GM18502 (cell line): ENCODE measurements around the gene HELZ.
"Not testable (repeated sequence)": the region's sequence is repeated elsewhere in the genome, so short reads cannot be mapped to it uniquely, and the experiment has no call there.

Source experiments
- ATAC-seq: cut with Tn5 transposase; IDR thresholded peaks from one replicate; pipeline ENCODE4 v1.9.1; 2021; ENCODE audit warnings: mild to moderate bottlenecking; ENCODE audit not compliant: unreplicated experiment, poor library complexity

HELZ gene

DNA sequence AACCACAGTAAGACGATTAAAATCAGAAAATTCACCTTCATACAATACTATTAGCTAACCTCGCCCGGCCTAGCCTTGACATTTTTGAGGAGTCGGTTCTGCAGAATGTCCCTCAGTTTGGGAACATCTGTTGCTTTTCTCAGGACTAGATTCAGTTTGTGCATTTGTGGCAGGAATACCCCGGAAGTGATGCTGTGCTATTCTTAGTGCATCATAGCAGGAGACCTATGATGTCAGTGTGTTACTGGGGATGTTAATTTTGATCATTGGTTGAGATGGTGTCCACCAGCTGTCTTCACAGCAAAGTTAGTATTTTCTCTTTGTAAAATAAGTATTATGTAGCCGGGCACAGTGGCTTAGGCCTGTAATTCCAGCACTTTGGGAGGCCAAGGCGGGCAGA is 21.5 kb upstream of the HELZ start:
- ATAC-seq: no peak

DNA sequence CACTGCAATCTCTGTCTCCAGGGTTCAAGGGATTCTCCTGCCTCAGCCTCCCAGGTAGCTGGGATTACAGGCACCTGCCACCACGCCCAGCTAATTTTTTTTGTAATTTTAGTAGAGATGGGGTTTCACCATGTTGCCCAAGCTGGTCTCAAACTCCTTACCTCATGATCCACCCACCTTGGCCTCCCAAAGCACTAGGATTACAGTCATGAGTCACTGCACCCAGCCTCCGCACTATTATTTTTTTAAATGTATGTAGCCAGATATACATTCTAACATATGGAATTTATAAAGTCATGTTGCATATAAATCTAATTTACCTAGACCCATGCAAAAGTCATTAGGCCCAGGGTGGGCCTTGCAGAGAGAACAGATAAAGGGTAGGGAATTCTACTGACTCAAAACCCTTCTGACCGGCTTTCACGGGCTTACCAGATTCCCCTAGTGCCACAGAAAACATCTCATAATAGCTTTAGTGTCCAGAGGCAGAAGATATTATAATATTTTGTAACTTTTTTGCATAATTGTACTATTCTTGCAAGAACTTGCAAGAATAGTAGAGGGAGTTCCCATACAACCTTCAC is 20.5 kb upstream of the HELZ start:
- no peak for ATAC-seq

DNA sequence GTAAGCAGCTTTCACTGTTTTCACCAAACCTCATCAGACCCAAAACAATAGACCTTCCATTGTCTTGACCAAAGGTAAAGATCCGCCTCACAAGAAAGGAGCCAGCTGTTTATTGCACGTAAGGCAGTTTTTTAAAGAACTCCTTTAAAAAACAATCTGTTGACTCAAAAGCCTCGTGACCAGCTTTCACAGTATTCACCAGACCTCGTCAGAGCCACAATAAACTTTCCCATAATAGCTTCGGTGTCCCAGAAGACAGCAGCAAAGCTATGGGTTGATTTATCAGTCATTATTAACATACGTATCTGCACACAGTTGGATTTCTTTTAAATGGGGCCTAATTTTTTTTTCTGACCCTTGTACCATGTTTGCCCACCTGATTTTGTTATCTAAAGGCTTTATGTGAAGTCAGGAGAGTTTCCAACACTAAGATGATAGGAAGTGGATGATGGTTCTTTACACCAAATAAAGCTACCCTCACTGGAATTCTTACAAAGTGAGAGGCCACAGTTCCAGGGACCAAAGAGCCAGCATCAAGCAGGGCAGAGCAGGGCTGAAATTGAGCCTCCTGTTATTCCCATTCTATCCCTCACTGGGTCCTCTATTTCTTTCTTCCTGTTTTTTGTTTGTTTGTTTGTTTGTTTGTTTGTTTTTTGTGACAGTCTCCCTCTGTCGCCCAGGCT is 17.6 kb upstream of the HELZ start:
- no peak for ATAC-seq

DNA sequence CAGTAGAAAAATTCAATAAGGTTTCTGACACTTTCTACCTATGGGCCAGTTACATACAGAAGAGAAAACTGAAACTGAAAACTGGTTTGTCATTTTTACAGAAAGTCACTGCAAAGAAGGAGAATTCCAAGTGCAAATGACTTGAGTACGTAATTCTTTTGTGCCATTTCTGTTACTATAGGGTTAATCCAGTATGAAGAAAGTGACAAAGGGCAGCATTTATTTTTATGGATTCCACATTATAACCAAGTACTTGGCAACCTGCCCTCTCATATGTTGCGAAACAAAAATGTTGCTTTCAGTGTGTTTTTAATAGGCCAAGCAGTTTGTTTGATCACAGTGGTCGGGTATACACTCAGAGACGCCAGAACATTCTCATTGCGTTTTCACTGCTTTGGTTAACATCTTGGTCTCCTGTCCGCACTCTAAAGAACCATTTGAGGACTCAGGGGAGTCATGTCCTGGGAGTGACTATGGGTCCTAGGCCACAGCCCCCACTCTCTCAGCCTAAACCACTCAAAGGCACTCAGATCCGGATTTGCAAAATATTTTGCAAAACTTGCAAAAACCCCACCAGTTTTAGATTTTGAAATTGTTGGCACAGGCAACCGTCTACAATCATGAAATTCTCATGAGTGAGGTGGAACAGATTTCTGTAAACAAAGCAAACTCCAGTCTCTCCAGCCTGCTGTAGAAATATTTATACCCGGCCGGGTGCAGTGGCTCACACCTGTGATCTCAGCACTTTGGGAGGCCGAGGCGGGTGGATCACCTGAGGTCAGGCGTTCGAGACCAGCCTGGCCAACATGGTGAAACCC is 15.4 kb upstream of the HELZ start:
- no peak for ATAC-seq

DNA sequence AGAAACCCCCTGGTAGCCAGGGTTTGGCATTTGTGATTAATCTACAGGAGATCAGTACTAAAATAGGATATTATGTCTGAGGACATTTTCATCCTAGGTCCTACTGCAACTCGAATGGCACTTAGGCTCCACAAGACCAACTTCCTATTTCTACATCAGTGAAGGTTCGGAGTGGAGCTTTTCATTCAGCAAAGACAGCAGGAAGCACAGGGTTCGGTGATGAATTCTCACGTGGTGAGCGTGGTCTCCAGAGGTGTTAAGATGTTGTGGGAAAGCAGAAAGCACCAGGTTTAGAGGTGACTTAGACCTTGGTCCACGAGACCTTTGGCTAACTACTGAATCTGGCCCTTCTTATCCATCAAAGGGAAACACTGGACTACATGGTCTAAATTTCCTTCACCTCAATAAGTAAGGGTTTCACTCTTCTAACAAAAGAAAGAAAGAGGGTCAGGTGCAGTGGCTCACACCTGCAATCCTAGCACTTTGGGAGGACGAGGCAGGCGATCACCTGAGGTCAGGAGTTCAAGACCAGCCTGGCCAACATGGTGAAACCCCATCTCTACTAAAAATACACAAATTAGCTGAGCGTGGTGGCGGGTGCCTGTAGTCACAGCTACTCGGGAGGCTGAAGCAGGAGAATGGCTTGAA is 13.9 kb upstream of the HELZ start:
- ATAC-seq: no peak

DNA sequence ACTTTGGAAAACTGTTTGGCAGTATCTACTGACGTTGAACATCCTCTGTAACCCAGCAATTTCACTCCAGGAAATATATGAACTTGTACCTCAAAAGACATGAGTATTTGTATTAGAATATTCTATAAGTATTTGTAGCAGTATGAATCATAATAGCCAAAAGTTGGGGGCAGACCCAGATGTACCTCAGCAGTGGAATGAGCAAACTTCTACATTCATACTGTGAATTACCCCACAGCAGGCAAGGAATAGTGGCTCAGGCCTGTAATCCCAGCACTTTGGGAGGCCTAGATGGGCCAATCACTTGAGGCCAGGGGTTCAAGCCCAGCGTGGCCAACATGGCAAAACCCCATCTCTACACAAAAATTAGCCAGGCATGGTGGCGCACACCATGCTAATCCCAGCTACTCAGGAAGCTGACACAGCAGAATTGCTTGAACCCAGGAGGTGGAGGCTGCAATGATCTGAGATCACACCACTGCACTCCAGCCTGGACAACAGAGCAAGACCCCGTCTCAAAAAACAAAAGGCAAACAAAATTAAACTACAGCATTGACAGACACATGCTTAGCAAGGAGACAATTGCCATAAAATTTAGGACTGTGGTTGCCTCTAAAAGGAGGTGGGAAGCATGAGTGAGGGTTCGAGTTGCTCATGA is 11.2 kb upstream of the HELZ start:
- no peak for ATAC-seq

DNA sequence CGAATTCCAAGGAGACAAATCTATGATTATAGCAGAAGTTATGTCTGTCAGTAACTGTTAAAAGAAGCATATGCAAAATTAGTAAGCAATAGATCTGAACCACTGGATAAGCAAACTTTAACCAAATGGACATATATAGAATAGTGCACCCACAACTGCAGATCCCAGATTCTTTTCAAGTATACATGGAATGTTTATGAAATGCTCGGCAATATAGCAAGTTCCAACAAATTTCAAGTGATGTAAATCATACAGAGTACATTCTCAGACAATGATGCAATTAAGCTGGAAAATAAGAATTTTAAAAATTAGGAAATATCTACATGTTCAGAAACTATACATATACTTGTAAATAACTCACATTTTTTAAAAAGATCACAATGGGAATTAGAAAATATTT is 8.4 kb upstream of the HELZ start:
- no peak for ATAC-seq

DNA sequence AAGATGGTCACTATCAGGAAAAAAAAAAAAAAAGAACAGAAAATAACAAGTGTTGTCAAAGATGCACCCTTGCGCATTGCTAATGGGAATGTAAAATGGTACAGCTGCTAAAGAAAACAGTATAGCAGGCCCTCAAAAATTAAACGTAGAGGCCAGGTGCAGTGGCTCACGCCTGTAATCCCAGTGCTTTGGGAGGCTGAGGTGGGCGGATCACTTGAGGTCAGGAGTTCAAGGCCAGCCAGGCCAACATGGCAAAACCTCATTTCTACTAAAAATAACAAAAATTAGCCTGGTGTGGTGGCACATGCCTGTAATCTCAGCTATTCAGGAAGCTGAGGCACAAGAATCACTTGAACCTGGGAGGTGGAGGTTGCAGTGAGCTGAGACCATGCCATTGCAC is 6.6 kb upstream of the HELZ start:
- ATAC-seq: not testable (repeated sequence)

DNA sequence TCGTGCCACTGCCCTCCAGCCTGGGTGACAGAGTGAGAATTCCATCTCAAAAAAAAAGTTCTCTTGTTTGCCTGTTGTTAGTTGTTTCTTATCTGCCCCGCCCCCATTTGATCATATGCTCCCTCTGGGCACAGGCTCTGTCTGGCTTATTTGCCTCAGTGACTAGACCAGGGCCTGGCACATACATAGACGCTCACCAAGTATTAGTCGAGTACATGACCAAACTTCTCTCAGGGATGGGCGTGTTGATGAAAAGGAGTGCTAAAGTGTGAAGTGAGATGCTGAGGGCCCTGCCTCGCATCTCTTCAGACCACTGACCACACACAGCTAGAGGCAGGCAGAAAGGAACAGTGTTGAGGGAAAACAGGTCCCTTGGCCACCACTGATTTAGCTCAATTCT is 3.3 kb upstream of the HELZ start:
- no peak for ATAC-seq

DNA sequence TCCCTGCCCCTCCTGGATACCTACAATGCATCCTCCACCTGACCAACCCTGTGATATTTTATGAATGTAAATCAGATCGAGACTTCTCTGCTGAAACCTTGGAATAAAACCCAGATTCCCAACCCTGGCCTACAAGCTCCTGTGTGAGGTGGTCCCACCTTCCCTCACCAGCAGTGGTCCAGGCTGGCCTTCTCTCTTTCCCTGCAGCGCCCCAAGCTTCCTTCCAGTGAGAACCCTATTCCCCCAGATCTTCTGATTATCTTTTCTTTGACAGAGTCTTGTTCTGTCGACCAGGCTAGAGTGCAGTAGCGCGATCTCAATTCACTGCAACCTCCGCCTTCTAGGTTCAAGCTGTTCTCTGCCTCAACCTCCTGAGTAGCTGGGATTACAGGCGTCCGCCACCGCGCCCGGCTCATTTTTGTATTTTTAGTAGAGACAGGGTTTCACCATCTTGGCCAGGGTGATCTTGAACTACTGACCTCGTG is 2.5 kb upstream of the HELZ start:
- ATAC-seq: no peak

DNA sequence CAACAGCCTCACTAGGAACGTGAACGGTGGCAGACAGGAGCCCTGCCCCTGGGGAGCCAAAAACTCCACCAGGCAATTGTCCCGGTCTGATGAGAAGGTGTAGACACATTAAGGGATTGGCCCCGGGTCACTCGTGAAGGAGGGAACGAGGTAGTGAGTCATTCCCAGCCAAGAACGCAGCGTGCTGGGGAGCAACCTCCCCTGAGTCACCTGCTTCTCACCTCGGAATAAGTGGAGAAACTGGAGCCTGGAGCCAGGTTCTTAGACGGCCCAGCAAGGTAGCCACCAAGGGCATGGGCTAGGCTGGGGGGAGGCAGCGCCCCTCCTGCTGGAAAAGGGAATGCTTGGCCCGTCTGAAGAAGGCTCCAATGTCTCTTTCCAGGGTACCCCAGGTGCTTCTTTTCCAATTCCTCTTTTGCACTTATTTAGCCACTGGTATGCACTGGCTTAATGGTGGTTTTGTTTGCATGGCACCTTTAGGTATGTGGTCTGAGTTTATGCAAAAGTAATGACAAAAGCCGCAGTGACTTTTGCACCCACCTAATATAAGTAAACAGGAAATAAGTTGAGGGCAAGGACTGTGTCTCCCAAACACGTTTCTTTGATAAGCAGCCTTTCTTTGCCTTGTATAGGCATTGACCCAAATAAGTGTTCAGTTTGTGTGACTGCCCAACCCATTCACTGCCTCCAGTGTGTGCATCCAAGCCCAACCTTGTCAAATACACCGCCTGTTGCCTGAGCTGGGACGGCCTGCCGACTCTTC is 1.8 kb upstream of the HELZ start:
- ATAC-seq: peak; percentile 66

DNA sequence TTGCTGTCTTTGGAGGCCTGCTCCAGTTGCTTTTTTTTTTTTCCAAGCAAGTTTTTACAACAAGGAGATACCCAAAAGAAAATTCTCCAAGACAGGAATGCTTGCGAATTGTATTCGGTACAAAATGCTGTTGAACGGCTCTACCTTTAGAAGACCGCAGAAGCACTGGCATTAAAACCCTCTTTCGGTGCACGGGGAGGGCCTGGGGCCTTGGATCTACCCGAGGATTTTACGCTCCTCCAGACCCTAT is 1.3 kb upstream of the HELZ start:
- no peak for ATAC-seq

DNA sequence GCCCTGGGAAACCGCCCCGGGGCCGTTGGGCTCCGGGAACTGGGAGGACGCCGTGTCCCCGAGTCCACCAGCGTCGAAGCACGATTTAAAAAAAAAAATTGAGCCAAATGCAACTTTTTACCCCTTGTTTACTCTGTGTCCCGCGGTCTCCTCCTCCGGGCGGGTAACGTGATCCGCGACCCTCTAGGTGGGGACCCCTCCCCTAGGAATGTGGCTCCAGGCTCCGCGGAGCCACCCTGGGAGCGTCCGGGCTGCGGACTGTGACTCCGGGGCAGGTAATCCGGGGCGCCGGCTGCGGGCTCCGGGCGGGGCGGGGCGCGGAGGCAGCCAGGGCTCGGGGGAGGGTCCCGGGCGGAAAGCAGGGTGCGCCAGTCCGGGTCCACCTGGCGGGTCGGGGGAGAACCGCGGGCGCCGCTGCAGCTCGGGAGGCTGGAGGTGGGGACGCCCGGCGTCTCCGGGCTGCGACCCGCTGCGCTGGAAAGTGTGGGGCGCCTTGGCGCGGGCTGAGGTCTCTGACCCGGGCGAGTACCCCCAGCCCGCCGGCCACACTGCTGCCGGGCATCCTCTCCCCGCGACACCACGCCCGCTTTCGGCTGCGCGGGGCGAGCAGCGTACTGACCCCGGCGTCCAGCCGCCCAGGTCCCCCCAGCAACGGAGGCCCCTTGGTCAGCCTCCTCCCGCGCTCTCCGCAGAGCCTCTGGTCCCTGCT is 852 bp upstream of the HELZ start:
- no peak for ATAC-seq

DNA sequence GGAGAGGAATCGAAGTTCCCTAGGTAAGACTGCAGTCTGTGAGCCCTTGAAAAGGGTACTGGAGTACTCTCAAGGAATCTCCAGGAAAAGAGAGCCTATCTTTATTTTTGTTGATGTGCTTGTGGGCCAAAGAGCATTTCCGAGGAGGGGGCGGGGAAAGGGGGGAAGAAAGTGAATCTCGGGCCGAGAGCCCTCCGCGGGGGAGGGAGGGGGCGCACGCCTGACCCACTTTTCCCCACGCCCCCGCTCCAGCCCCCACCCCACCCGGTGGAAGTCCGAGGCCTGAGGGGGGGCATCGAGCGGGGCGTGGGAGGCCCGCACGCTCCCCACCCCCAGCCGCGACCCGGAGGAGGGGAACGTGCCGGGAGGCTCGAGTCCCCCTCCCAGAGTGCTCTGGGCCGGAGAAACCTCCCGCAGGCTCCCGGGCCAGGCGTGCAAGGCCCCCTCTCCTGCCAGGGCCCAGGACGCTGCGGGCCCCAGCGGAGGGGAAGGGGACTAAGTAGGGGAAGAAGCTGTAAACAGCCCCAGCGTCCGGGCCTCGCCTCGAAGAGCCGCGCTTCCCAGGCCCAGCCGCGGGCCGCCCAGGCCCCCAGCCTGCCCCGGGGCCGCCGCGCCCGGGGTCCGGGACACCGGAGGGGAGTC is 444 bp downstream of the HELZ start:
- peak; percentile 28 for ATAC-seq

DNA sequence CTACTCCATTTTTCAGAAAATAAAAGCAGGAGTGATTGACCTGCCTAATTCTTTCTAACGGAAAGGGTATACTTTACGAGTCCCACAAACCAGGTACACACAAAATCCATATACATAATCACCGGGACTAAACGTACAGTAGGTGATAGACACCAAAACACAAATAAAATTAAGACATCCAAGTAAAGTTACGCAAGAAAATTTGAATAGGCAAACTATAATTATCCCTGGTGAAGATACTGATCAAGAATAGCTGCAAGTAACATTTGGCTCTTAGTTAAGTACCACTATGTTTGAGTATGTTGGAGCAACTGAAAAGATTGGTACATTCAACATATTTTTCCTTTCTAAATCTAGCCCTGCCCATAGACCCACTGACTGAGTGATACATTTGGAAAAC is 1.7 kb downstream of the HELZ start:
- no peak for ATAC-seq

DNA sequence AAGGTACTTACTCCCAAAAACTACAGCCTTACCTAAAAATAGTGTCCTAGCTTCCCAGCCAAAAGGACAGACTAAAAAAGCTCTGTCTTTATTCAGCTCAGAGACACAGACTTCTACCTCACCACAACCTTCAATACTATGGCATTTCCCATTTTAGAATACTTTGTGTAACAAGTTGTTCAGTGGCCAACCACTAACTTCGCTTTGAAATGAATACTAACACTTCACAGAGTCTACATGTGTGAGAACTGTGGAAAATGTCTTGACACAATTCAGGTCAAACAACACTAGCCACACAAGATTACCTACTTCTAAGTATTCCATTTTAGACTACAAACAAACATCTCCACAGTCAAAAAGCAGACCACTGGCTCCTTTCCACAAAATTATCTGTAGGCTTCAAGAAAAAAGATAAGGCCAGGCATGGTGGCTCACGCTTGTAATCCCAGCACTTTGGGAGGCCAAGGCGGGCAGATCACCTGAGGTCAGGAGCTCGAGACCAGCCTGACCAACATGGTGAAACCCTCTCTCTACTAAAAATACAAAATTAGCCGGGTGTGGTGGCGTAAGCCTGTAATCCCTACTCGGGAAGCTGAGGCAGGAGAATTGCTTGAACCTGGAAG is 3.2 kb downstream of the HELZ start:
- ATAC-seq: no peak

DNA sequence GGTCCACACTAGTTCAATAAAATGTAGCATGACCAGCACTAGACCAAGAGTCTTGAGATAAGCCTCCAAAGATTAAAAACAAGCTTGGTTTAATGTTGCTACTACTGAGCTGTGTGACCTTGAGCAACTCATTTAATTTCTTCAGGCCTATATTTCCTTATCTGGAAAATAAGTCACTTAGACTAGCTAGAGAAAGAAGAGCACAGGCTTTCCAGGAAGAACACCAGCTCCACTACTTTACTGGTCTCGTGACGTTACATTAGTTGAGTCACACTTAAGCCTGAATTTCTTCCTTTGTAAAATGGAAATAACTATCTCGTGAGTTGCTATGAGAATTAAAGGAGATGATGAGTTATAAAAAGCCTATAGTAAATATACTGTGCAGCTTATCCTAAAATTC is 5.4 kb downstream of the HELZ start:
- no peak for ATAC-seq

DNA sequence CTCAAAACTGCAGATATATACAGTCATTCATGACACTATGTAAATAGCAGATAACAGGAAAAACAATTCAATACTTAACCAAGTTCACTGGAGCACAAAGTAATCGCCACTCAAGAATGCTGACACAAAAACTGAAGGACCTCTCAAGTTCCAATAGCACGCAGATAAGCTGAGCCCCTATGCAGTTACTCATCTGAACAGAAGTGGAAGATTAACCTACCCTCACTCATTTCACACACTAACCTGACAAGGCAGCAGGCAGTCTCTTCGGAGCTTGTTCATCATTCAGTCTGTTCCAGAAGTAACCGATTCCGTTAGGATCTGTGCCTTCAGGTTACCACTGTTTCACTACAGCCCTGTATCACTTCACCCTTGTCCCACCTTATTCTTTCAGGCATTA is 6.0 kb downstream of the HELZ start:
- ATAC-seq: no peak

DNA sequence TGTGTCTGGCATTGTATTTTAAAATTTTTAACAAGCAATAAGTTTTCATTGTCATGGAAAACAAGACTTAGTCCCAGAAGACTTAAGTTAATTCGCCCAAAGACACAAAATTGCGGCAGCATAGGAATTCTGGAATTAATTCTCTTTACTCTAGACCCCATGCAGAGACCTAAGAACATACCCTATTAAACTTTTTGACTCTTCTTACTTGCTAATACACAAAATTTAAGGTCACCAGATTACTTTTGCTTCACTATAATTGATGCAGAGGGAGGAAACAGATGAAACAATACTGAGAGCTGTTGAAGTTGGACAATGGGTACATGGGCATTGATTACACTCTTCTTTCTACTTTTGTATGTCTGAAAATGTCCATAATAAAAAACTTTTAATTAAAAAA is 12.6 kb downstream of the HELZ start:
- no peak for ATAC-seq
